ENCODE data around the gene PPEF1. TPM values are rescaled to one million over a fixed set of nuclear protein-coding genes. Genes with fewer than 3 reads are reported as not detected.

Gene PPEF1
- total and polyA plus RNA-seq, 2 of the 8 experiments (the other 6 are each of a cell fraction or from before 2014, with no cell fraction given), result 0.08 to 0.30 TPM

- H3K79me1 ChIP-seq (ENCODE audit: low read depth, low read length), result no peaks in the 10 kb centered on the region
- FAIRE-seq, result no peak
- H3K14ac ChIP-seq (ENCODE audit: insufficient read length), result no peak overlapping the region
- no peaks in the 10 kb centered on the region for H3K23me2 ChIP-seq (ENCODE audit: low read depth, low read length)
- no peak overlapping the region for H2BK15ac ChIP-seq (ENCODE audit: low read length)
- H3K23ac ChIP-seq (ENCODE audit: insufficient read length), result no peak overlapping the region
- no peak overlapping the region for H3K27ac ChIP-seq (ENCODE audit: low read depth, low read length)
- whole genome bisulfite sequencing, 2 experiments (ENCODE audit: extremely low coverage in 1 of 2, insufficient coverage in 1 of 2, insufficient read length in 1 of 2, insufficient replicate concordance in 2 of 2, low coverage in 1 of 2, low lambda C conversion rate in 2 of 2, missing lambda C conversion rate in 1 of 2), result 91% methylated on average over 3 of the region's 3 CpGs; no CpG with 5 or more reads in 1 of the 2 experiments
- H3K4ac ChIP-seq (replicated peaks; ENCODE audit: insufficient read length, low read depth, low read length), result no peak overlapping the region
- H4K91ac ChIP-seq (replicated peaks; ENCODE audit: insufficient read length, low read length), result no peak overlapping the region
- H4K8ac ChIP-seq (ENCODE audit: extremely low read depth, insufficient read depth, low read length), result no peak overlapping the region
- H3K36me3 ChIP-seq (ENCODE audit: control insufficient read depth in 2 of 4, insufficient read depth in 4 of 4, low read length in 3 of 4), result no peaks in the 10 kb centered on the region
- H2BK12ac ChIP-seq (ENCODE audit: low read depth, low read length), result no peak overlapping the region
- CTCF ChIA-PET (ENCODE audit: partially characterized antibody), result no interaction called here
- no peak overlapping the region for H3K4me2 ChIP-seq (ENCODE audit: insufficient read depth in 1 of 2, low read depth in 2 of 2, low read length in 2 of 2)
- H2AK5ac ChIP-seq (ENCODE audit: low read depth, low read length), result no peak overlapping the region
- no peaks in the 10 kb centered on the region for H3K79me2 ChIP-seq (ENCODE audit: control insufficient read depth in 1 of 2, insufficient read depth in 2 of 2, low read length in 2 of 2)
- H2BK20ac ChIP-seq (ENCODE audit: low read length), result no peak overlapping the region
- no peak overlapping the region for H3K18ac ChIP-seq (ENCODE audit: extremely low read depth, low read length)
- no peak for DNase-seq (ENCODE audit: low read depth in 1 of 2, low spot score in 2 of 2)
- no peaks in the 10 kb centered on the region for H4K20me1 ChIP-seq (replicated peaks in 1 of 2; ENCODE audit: control insufficient read depth in 1 of 2, insufficient read depth in 2 of 2, low read length in 2 of 2)
- H2AFZ ChIP-seq (ENCODE audit: low read length), result no peak overlapping the region
- H3K9ac ChIP-seq (replicated peaks in 1 of 4; ENCODE audit: extremely low read depth in 1 of 4, low read depth in 3 of 4, low read length in 3 of 4), result no peak overlapping the region
- no peak overlapping the region for H4K5ac ChIP-seq (ENCODE audit: insufficient read length, low read depth, low read length)
- no peak overlapping the region for H3K4me3 ChIP-seq (ENCODE audit: extremely low read depth in 1 of 4, insufficient read depth in 2 of 4, low read depth in 3 of 4, low read length in 4 of 4)
- POLR2A ChIA-PET (ENCODE audit: partially characterized antibody), result no interaction called here
- H3K9me3 ChIP-seq (ENCODE audit: insufficient read depth in 2 of 2, low read depth in 1 of 2, low read length in 1 of 2), result no peaks in the 10 kb centered on the region
- H3K27me3 ChIP-seq (replicated peaks in 1 of 4; ENCODE audit: control insufficient read depth in 3 of 4, extremely low read depth in 1 of 4, insufficient read depth in 3 of 4, low read length in 3 of 4), result no peaks in the 10 kb centered on the region
- TF ChIP-seq ZNF274 (IDR thresholded peaks at IDR 0.05; ENCODE audit: borderline replicate concordance, extremely low read depth, low read length) (no peak), SP4 (IDR thresholded peaks at IDR 0.05; ENCODE audit: low read length) (no peak), EGR1 (IDR thresholded peaks at IDR 0.05; ENCODE audit: borderline replicate concordance, low read depth, low read length) (no peak), SIRT6 (IDR thresholded peaks at IDR 0.05; ENCODE audit: low read length) (no peak), TAF1 (IDR thresholded peaks at IDR 0.05; ENCODE audit: low read depth, low read length) (no peak)
- H2BK5ac ChIP-seq (ENCODE audit: low read depth, low read length), result no peak overlapping the region
- H2BK120ac ChIP-seq (replicated peaks; ENCODE audit: low read depth, low read length), result no peak overlapping the region
- H3K4me1 ChIP-seq (replicated peaks in 1 of 4; ENCODE audit: control insufficient read depth in 3 of 4, insufficient read depth in 4 of 4, low read length in 3 of 4), result peaks cover 0 to 6% (median 3%) of the 10 kb centered on the region in 4 experiments; a peak in 2 of 7 replicates
- no peak overlapping the region for H3K56ac ChIP-seq (replicated peaks; ENCODE audit: insufficient read length, low read depth, low read length)
These were observed 54.3 kb downstream of the PPEF1 start for GRCh38 chrX:18761750-18762149.

All from H1 (cell line).